Activated T-helper 1 cell treated with anti-CD3 and anti-CD28 coated beads, Interleukin-12 subunit alpha, Interleukin-12 subunit beta, Interleukin-2, Interleukin-4 antibody, amounts not matched to agents 30 ng/mL and 10 ng/mL and 1 ng/mL, durations not matched to agents 14 hours and 24 hours and 36 hours (primary cell): ENCODE data around the gene TARP. TPM values are rescaled to one million over a fixed set of nuclear protein-coding genes. Genes with fewer than 3 reads are reported as not detected.
A peak's percentile ranks its signal among the peaks of the same experiment; 100 is the strongest.

Experiments
- DNase-seq: peaks from one replicate; pipeline ENCODE4 v3.0.0; 2021; ENCODE audit warnings: low spot score
- H3K27ac Mint-ChIP-seq: one replicate; pipeline ENCODE4 v1.8.0; 2021; ENCODE audit warnings: mild to moderate bottlenecking, mixed read lengths
- H3K27me3 Mint-ChIP-seq: one replicate; pipeline ENCODE4 v1.8.0; 2022; ENCODE audit warnings: mild to moderate bottlenecking, moderate library complexity, mixed read lengths; ENCODE audit not compliant: insufficient read depth
- H3K36me3 Mint-ChIP-seq: one replicate; pipeline ENCODE4 v1.8.0; 2021; ENCODE audit warnings: low read depth, mixed read lengths
- H3K4me1 Mint-ChIP-seq: one replicate; pipeline ENCODE4 v1.8.0; 2021; ENCODE audit warnings: low read depth, mixed read lengths
- H3K4me3 Mint-ChIP-seq: one replicate; pipeline ENCODE4 v1.8.0; 2021; ENCODE audit warnings: mild to moderate bottlenecking, moderate library complexity, mixed read lengths
- H3K9me3 Mint-ChIP-seq: one replicate; pipeline ENCODE4 v1.8.0; 2021; ENCODE audit warnings: mixed read lengths
- intact Hi-C: fragments of 100-400 bp; cut with micrococcal nuclease; formaldehyde crosslinking; loops from one replicate; pipeline ENCODE4 v1.15.1; 2024
- total RNA-seq: library from RNA; stranded (reverse); gene quantifications from 2 replicates; pipeline ENCODE4 v1.2.3, GENCODE V29; 2022

Gene TARP

DNA sequence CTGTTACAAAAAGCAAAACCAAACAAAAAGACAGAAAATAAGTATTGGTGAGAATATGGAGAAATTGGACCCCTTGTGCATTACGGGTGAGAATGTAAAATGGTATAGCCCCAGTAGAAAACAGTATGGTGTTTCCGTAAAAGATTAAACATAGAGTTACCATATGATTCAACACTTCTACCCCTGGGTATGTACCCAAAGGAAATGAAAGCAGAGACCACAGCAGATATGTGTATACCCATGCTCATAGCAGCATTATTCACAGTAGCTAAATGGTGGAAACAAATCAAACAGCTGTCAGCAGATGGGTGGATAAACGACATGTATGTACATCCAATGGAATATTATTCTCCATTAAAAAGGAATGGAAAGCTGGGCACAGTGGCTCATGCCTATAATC is 53.0 kb downstream of the TARP start:
- Mint-ChIP-seq H3K4me1 (peaks cover 56% of the 10 kb centered on the region), H3K4me3 (no peak overlapping the region), H3K27ac (no peak overlapping the region), H3K27me3 (no peaks in the 10 kb centered on the region), H3K9me3 (no peaks in the 10 kb centered on the region), H3K36me3 (peaks cover 33% of the 10 kb centered on the region)
- intact Hi-C loops: loop anchor here (10.0 kb wide), 1 partner anchor 296 kb away; the partner anchor contains the start of gene EPDR1
- DNase-seq: no peak

DNA sequence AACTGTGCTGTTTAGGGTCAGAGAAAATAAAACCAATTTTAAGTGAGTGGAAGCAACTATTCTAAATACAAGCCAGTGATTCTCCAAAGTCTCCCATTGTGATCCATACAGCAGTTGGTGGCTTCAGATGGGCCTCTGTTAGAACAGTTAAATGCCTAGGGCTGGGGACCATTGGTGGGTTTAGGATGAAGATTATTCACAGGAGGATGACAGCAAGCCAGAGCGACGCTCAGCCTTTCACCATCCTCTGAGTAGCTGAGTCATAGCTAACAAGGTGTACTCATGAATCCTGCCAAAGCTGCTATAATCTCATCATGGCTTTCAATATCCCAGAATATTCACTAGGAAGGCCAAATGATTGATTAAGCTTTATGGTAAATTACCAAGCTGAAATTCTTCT is 55.8 kb downstream of the TARP start:
- no peak overlapping the region for H3K27ac Mint-ChIP-seq
- H3K4me3 Mint-ChIP-seq: no peak overlapping the region
- H3K27me3 Mint-ChIP-seq: no peaks in the 10 kb centered on the region
- H3K36me3 Mint-ChIP-seq: peaks cover 31% of the 10 kb centered on the region
- no peaks in the 10 kb centered on the region for H3K9me3 Mint-ChIP-seq
- intact Hi-C loops: no loop called here
- no peak for DNase-seq
- peaks cover 49% of the 10 kb centered on the region for H3K4me1 Mint-ChIP-seq

DNA sequence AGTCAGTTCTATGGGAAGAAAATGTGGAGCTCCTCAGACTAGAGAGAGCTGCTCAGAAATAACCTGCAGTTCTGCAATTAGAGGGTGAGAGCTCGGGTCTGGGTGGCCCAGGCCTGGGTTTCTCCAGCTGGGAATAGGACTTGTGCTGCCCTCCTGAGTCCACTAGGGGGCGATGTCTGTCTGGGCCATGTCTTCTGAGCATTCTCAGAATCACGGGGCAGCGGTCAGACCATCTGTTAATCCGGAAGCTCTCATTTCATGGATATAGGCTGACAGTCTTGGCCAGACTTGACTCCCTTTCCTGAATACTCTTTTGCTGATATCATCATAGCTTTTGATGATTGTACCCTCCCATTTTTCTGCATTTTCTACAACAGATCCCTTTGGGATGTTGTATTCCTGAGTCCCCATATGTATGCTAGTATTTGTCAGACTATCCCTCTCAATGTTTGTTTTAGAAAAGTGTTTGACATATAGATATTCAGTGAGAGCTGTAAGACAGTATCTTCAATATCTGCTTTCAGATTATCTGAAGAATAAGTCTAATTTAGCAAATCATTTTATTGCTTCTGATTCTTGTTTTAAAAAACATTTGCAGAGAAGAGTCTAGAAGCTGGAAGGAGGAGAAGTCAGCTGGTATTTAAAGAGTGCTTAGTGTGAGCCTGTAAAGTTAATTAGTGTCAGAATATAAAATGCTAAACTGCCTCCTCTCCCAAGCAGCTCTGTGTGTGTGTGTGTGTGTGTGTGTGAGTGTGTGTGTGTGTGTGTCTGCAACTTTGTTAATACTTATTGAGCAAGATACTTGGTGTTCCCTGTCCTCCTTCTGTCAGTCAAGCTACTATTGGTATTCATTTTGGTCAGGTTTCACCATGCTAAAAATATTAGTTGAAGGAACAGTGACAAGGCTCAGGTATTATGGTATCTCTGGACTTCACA is 57.4 kb downstream of the TARP start:
- no peak overlapping the region for H3K4me3 Mint-ChIP-seq
- H3K4me1 Mint-ChIP-seq: peaks cover 45% of the 10 kb centered on the region
- intact Hi-C loops: loop anchor here (1.0 to 2.0 kb wide), 10 partner anchors 17 to 444 kb away; partner anchors contain the start of gene STARD3NL

DNA sequence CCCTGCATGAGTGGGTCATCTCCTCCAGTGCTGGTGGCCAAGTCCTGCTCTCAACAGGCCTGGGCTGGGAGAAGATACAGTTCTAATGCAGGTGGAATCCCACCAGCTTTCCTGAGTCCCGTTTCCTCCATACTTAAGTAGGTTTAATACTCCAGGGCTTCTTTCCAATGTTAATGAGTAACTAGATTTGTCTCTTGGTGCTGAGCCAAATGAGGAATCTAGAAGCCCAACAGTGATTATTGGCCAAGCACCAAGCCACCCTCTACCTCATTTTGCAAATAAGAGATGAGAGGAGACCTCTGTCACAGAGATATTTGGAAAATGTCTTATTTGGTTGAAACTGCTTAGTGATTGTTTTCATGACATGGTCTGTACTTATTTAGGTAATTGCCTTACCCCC is 58.3 kb downstream of the TARP start:
- H3K4me1 Mint-ChIP-seq: peaks cover 40% of the 10 kb centered on the region
- H3K27me3 Mint-ChIP-seq: no peaks in the 10 kb centered on the region
- peaks cover 22% of the 10 kb centered on the region for H3K36me3 Mint-ChIP-seq
- H3K4me3 Mint-ChIP-seq: no peak overlapping the region
- no peak overlapping the region for H3K27ac Mint-ChIP-seq
- no peaks in the 10 kb centered on the region for H3K9me3 Mint-ChIP-seq
- DNase-seq: no peak
- intact Hi-C loops: loop anchor here (1.0 to 2.0 kb wide), 10 partner anchors 18 to 445 kb away; partner anchors contain the start of gene STARD3NL

More for the DNA sequence above, 57.4 kb downstream of the TARP start:
- Mint-ChIP-seq H3K27me3 (no peaks in the 10 kb centered on the region), H3K9me3 (no peaks in the 10 kb centered on the region), H3K27ac (no peak overlapping the region), H3K36me3 (peaks cover 28% of the 10 kb centered on the region)
- DNase-seq: peak; percentile 63

DNA sequence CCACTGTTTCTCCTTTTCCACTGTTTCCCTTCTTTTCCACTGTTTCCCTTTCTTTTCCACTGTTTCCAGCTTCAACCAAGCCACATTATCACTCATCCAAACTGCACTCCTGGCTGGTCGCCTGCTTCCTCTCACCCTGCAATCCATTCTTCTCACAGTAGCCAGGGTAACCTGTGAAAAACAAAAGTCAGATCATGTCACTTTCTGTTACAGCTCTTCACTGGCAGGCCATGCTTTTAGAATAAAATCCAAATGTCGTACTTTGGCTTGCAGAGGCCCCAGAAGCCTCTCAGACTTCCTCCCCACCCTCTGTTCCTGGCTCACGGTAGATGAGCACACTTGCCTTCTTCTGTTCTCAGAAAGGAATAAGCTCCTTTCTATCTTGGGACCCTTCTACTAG is 61.5 kb downstream of the TARP start:
- peaks cover 7% of the 10 kb centered on the region for H3K36me3 Mint-ChIP-seq
- peak overlapping the region; percentile 61 for H3K27ac Mint-ChIP-seq
- DNase-seq: no peak
- H3K4me1 Mint-ChIP-seq: peaks cover 15% of the 10 kb centered on the region
- H3K27me3 Mint-ChIP-seq: no peaks in the 10 kb centered on the region
- intact Hi-C loops: loop anchor here (5.0 kb wide), 1 partner anchor 35 kb away; no protein-coding TSS in a partner anchor
- H3K9me3 Mint-ChIP-seq: no peaks in the 10 kb centered on the region
- H3K4me3 Mint-ChIP-seq: no peak overlapping the region

DNA sequence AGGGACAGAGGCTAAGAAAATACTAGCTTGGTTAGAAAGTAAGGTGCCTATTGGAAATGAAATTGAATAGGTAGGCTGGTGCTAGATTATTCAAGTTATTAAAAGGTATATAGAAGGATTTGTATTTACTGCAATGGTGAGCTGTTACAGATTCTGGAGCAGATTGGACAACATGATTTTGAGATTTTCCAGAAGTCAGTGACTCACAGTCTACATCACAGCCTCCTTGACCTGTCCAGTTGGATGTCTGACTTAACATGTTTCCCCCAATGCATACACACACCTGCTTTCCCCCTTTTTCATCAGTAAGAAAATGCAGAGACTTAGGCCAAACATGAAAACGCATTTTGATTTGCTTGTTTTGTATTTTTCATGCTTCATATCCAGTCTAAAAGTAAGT is 62.0 kb downstream of the TARP start:
- H3K9me3 Mint-ChIP-seq: no peaks in the 10 kb centered on the region
- no peak overlapping the region for H3K4me3 Mint-ChIP-seq
- no peaks in the 10 kb centered on the region for H3K27me3 Mint-ChIP-seq
- no peak overlapping the region for H3K27ac Mint-ChIP-seq
- DNase-seq: no peak
- intact Hi-C loops: loop anchor here (5.0 kb wide), 1 partner anchor 36 kb away; no protein-coding TSS in a partner anchor
- H3K36me3 Mint-ChIP-seq: peaks cover 7% of the 10 kb centered on the region
- peaks cover 11% of the 10 kb centered on the region for H3K4me1 Mint-ChIP-seq

Other genes starting within 250 kb of the TARP start
- 28.5 and 31.5 TPM in 2 replicates for gene STARD3NL, start 95.4 kb downstream of the TARP start, total RNA-seq